Colonic mucosa (tissue), 4 donors: ENCODE measurements around the gene USP20. TPM values are rescaled to one million over a fixed set of nuclear protein-coding genes. Genes with fewer than 3 reads are reported as not detected.

Experiments used
- DNase-seq: peaks from one replicate; pipeline ENCODE4 v3.0.0-alpha.2; 2020
- H3K27ac ChIP-seq: fragments of 200-600 bp; one replicate; pipeline ENCODE4 v1.8.0; 2021
- H3K27me3 ChIP-seq: fragments of 200-600 bp; one replicate; pipeline ENCODE4 v1.8.0; 2021
- H3K36me3 ChIP-seq: fragments of 200-600 bp; one replicate; pipeline ENCODE4 v1.8.0; 2021
- H3K4me1 ChIP-seq: fragments of 200-600 bp; one replicate; pipeline ENCODE4 v1.8.0; 2021; ENCODE audit warnings: mild to moderate bottlenecking
- H3K4me3 ChIP-seq: fragments of 200-600 bp; one replicate; pipeline ENCODE4 v1.8.0; 2021
- H3K9ac ChIP-seq, 2 donors: one replicate each; pipeline ENCODE4 v1.7.0; 2013; ENCODE audit warnings: control low read depth in 2 of 2, low read depth in 2 of 2, low read length in 2 of 2
- H3K9me3 ChIP-seq: fragments of 200-600 bp; one replicate; pipeline ENCODE4 v1.8.0; 2021
- intact Hi-C: fragments of 100-400 bp; cut with DNase I; formaldehyde crosslinking; loops from one replicate; pipeline ENCODE4 v1.14.1; 2022
- total RNA-seq, 2 donors: library from RNA; stranded (reverse); fragmentation: NEBNext Ultra II Directional in 1 of 2; extraction: Animal tissue kit (Norgen Biotek cat#: 25700) in 1 of 2; gene quantifications; one replicate each; pipeline ENCODE4 v1.2.1, GENCODE V29; 2021
- TF ChIP-seq, protein P1 (sequence below): fragments of 200-600 bp; IDR thresholded peaks from one replicate; pipeline ENCODE4 v1.8.0; 2022; ENCODE audit warnings: antibody characterized with exemption, mild to moderate bottlenecking
- donor health status: healthy.
- donor health status: DM: no; HTN: no; CAD: no.
- donor health status: DM: no; HTN: no; CAD: no.

USP20 gene
- total RNA-seq, 2 donors from 2014 or later = 14.7 to 20.0 TPM

DNA sequence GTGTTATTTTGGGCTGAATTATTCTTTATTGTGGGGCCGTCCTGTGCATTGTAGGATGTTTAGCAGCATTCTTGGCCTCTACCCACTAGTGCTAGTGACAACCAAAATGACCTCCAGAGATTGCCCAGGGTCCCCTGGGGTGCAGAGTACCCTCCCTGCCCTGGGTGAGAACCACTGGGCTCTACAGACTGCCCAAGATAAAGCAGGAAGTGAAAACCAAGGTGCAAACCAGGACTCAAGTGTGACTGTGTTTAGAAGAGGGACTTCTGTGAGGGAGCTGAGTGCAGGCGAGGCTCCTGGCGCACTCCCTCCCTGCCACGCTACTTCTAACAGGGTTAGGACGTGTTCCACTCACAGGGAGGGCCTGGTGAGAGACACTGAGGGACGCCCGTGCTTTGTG lies 41.6 kb downstream of the USP20 start:
- H3K27me3 ChIP-seq = no peaks in the 10 kb centered on the region
- no peak overlapping the region for H3K27ac ChIP-seq
- no peak overlapping the region for H3K9ac ChIP-seq
- intact Hi-C loops = no loop called here
- H3K36me3 ChIP-seq = no peaks in the 10 kb centered on the region
- no peak overlapping the region for H3K4me3 ChIP-seq
- H3K9me3 ChIP-seq = no peaks in the 10 kb centered on the region
- no peaks in the 10 kb centered on the region for H3K4me1 ChIP-seq
- TF ChIP-seq, protein P1, sequence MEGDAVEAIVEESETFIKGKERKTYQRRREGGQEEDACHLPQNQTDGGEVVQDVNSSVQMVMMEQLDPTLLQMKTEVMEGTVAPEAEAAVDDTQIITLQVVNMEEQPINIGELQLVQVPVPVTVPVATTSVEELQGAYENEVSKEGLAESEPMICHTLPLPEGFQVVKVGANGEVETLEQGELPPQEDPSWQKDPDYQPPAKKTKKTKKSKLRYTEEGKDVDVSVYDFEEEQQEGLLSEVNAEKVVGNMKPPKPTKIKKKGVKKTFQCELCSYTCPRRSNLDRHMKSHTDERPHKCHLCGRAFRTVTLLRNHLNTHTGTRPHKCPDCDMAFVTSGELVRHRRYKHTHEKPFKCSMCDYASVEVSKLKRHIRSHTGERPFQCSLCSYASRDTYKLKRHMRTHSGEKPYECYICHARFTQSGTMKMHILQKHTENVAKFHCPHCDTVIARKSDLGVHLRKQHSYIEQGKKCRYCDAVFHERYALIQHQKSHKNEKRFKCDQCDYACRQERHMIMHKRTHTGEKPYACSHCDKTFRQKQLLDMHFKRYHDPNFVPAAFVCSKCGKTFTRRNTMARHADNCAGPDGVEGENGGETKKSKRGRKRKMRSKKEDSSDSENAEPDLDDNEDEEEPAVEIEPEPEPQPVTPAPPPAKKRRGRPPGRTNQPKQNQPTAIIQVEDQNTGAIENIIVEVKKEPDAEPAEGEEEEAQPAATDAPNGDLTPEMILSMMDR = no peak
- DNase-seq = no peak

DNA sequence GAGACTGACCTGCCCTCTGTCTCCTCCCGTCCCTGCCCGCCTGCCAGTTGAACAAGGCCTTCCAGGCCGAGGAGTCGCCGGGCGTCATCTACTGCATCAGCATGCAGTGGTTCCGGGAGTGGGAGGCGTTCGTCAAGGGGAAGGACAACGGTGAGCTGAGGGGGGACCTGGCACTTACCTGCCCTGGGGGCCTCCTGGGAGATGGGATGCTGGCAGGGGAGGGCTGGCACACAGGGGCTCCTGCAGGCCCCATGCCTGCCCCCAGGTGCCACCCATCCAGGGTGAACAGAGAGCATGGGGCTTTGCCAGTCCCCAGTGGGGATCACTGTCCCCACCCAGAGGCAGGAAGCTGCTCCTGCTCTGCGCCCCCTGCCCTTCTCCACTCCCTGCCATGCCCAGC lies 43.0 kb downstream of the USP20 start:
- TF ChIP-seq, protein P1 = no peak
- no peak overlapping the region for H3K27ac ChIP-seq
- intact Hi-C loops = no loop called here
- no peak overlapping the region for H3K4me3 ChIP-seq
- H3K9ac ChIP-seq = no peak overlapping the region
- H3K9me3 ChIP-seq = no peaks in the 10 kb centered on the region
- no peaks in the 10 kb centered on the region for H3K4me1 ChIP-seq
- no peaks in the 10 kb centered on the region for H3K36me3 ChIP-seq
- no peaks in the 10 kb centered on the region for H3K27me3 ChIP-seq
- no peak for DNase-seq

DNA sequence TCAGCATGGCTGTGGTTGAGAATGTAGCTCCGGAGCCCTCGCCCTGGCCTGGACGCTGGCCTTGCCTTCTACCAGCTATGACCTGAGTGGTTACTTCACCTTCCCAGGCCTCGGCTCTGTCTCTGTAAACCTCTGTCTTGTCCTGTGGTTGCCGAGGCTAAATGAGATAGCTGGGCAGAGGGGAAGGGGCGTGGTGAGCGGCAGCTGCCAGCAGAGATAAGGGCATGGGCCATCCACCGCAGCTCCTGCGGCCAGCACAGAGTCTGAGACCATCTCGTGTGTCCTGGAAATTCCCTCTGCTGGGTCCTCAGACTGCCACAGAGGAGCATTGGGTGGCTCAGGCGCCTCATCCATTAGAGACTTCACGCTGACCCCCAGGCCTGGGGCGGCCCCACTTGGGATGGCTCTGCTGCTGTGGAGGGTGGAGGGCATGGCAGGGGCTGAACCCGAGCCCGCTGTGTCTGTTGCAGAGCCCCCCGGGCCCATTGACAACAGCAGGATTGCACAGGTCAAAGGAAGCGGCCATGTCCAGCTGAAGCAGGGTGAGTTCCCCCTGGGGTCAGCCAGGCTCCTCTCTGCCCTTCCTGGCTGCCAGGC lies 43.9 kb downstream of the USP20 start:
- Histone ChIP-seq H3K4me3 (no peak overlapping the region), H3K36me3 (no peaks in the 10 kb centered on the region), H3K27me3 (no peaks in the 10 kb centered on the region), H3K27ac (no peak overlapping the region), H3K9me3 (no peaks in the 10 kb centered on the region), H3K9ac (no peak overlapping the region), H3K4me1 (no peaks in the 10 kb centered on the region)
- DNase-seq = no peak
- intact Hi-C loops = no loop called here
- TF ChIP-seq, protein P1 = no peak

DNA sequence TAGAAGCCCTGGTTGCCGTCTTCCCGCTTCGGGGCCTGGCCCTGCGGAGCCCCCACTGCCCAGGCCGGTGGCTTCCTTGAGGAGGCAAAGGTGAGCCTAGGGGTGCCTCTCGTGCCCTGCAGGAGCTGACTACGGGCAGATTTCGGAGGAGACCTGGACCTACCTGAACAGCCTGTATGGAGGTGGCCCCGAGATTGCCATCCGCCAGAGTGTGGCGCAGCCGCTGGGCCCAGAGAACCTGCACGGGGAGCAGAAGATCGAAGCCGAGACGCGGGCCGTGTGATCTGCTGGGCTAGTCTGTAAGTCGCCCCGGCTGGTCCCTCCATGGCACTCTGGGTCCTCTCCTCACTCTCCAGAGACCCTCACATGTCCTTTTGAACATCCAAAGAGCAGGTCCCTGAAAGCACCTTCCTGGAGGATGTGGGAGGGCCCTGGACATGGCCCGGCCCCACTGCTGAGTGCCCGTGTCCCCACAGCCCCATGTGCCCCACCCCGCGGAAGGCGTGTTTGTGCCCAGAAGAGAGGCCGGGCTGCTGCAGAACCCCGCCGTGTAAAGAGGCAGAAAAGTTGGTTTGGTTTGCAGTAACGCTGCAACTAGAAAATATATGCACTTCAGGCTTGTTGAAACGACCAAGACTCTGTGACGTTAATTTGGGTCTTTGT lies 44.9 kb downstream of the USP20 start:
- no peak overlapping the region for H3K9ac ChIP-seq
- no peak overlapping the region for H3K4me3 ChIP-seq
- H3K36me3 ChIP-seq = no peaks in the 10 kb centered on the region
- TF ChIP-seq, protein P1 = no peak
- intact Hi-C loops = loop anchor here (10.0 kb wide), 1 partner anchor 355 kb away; no protein-coding TSS in a partner anchor
- no peaks in the 10 kb centered on the region for H3K27me3 ChIP-seq
- DNase-seq = no peak
- no peak overlapping the region for H3K27ac ChIP-seq
- no peaks in the 10 kb centered on the region for H3K9me3 ChIP-seq
- peaks cover 3% of the 10 kb centered on the region for H3K4me1 ChIP-seq

DNA sequence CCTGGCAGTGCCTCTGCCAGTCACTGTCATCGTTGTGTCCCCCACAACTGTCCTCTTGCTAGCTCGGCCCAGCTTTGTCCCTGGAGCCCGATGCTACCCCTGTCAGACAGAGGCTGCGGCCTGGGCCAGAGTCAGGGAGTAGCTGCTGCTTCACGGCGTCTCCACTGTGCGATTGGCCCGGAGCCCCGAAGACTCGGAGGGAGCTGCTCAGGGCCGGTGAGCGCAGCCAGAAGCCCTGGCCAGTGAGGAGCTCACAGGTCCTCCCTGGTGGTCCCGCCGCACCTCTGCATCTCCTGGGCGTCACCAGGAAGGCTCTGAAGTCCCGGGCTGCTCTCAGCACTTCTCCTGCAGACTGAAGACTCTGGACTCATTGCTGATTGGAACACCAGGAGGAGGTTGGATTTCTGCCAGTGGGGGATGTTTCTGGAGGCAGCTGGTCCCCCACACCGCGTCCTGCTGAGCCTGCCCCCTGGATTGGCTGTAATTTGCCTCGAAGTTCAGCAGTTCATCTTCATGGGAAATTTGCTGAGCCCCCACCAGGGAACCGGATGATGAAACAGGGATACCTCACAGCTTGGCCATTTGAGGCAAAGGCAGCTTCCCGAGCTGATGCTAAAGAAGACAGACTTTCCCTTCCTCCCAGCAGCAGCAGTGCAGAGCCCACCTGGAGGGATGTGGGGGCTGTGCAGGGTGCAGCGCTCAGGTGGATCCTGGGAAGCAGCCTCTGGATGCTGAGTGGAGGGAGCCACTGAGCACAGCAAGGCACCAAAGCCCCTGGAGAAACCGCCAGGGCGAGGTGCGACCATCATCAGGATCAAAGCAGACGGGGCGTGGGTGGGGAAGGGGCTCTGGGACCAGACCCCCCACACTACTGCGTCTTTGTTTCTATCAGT lies 45.6 kb downstream of the USP20 start:
- no peak for DNase-seq
- intact Hi-C loops = loop anchor here (10.0 kb wide), 1 partner anchor 354 kb away; no protein-coding TSS in a partner anchor
- TF ChIP-seq, protein P1 = no peak
- H3K36me3 ChIP-seq = no peaks in the 10 kb centered on the region
- no peak overlapping the region for H3K27ac ChIP-seq
- peak overlapping the region in 1 of 2 donors; percentile 30 for H3K9ac ChIP-seq
- H3K4me3 ChIP-seq = no peak overlapping the region
- peaks cover 7% of the 10 kb centered on the region for H3K4me1 ChIP-seq
- no peaks in the 10 kb centered on the region for H3K27me3 ChIP-seq
- H3K9me3 ChIP-seq = no peaks in the 10 kb centered on the region
